HCT116 (cell line): ENCODE measurements around the gene RPL6. TPM values are rescaled to one million over a fixed set of nuclear protein-coding genes. Genes with fewer than 3 reads are reported as not detected.

Experiments used
- ATAC-seq: fragments of 200-7000 bp; cut with Tn5 transposase; 2 replicates; pipeline ENCODE4 v1.9.1; 2020; ENCODE audit warnings: mild to moderate bottlenecking, moderate library complexity
- BruUV-seq: library from RNA; stranded (reverse); fragments of 400-500 nt; replicated peaks from 2 replicates; lab custom pipeline; 2021; lab: Mats Ljungman, UMichigan
- CTCF ChIA-PET: fragments of 300-600 bp; sonication (Branson Sonifier 250); formaldehyde crosslinking; loops from one replicate; lab custom pipeline; 2021; ENCODE audit warnings: antibody characterized with exemption; lab: Charles Lee
- POLR2A ChIA-PET: fragments of 300-600, 350-600 bp; sonication (Branson Sonifier 250); formaldehyde crosslinking; loops from one replicate; lab custom pipeline; 2021; ENCODE audit warnings: antibody characterized with exemption; lab: Charles Lee
- RAD21 ChIA-PET, 2 experiments: fragments of 300-600 bp; sonication (Branson Sonifier 250); formaldehyde crosslinking; loops; one replicate each; lab custom pipeline; 2023; ENCODE audit warnings: low total read pairs in 2 of 2; ENCODE audit not compliant: uncharacterized antibody in 2 of 2, unreplicated experiment in 2 of 2, low non-redundant PET in 1 of 2; lab: Charles Lee
- DNase-seq: peaks from one replicate; pipeline ENCODE4 v3.0.0-alpha.2; 2010; ENCODE audit warnings: low read depth, low spot score
- H2AFZ ChIP-seq: fragments of 200-600 bp; shearing (Covaris generic), sonication (generic); 2 replicates; pipeline ENCODE4 v1.6.1; 2017; ENCODE audit warnings: low read depth, mixed run types, mixed read lengths, antibody characterized with exemption, low read length; ENCODE audit not compliant: poor library complexity, severe bottlenecking
- H3K27ac ChIP-seq: 2 replicates; pipeline ENCODE4 v1.5.1; 2012; ENCODE audit warnings: low read depth, low read length
- H3K27me3 ChIP-seq: fragments of 200-600 bp; sonication (generic); 2 replicates; pipeline ENCODE4 v1.6.1; 2016; ENCODE audit warnings: mixed run types, low read length, mixed read lengths; ENCODE audit not compliant: insufficient read depth
- H3K36me3 ChIP-seq, 2 experiments: fragments of 200-500 bp in 1 of 2; fragments of 200-600 bp in 1 of 2; sonication (Bioruptor generic) in 1 of 2; sonication (generic) in 1 of 2; 2 replicates each; pipeline versions ENCODE4 v1.5.1 to v1.6.1; 2014 to 2016; ENCODE audit warnings: low read length in 2 of 2, inconsistent platforms in 1 of 2, mixed read lengths in 1 of 2, mixed run types in 1 of 2; ENCODE audit not compliant: insufficient read depth in 2 of 2, control insufficient read depth in 1 of 2
- H3K4me1 ChIP-seq, 2 experiments: fragments of 200-600 bp in 1 of 2; sonication (generic) in 1 of 2; 2 replicates each; pipeline versions ENCODE4 v1.5.1 to v1.6.1; 2012 to 2017; ENCODE audit warnings: low read length in 2 of 2, inconsistent platforms in 1 of 2, mild to moderate bottlenecking in 1 of 2, mixed read lengths in 1 of 2, mixed run types in 1 of 2, moderate library complexity in 1 of 2; ENCODE audit not compliant: insufficient read depth in 2 of 2, control insufficient read depth in 1 of 2
- H3K4me2 ChIP-seq: fragments of 200-600 bp; sonication (generic); 2 replicates; pipeline ENCODE4 v1.6.1; 2017; ENCODE audit warnings: mixed run types, low read length, mixed read lengths
- H3K4me3 ChIP-seq, 2 experiments: fragments of 200-600 bp in 1 of 2; sonication (generic) in 1 of 2; replicated peaks in 1 of 2; 2 replicates each; pipeline ENCODE4 v1.5.1; 2011 to 2016; ENCODE audit warnings: low read length in 2 of 2, control low read depth in 1 of 2, low read depth in 1 of 2, mild to moderate bottlenecking in 1 of 2, mixed read lengths in 1 of 2, mixed run types in 1 of 2
- H3K79me2 ChIP-seq: fragments of 200-600 bp; sonication (generic); 2 replicates; pipeline ENCODE4 v1.6.1; 2017; ENCODE audit warnings: mild to moderate bottlenecking, mixed run types, low read length, moderate library complexity, mixed read lengths; ENCODE audit not compliant: insufficient read depth
- H3K9ac ChIP-seq: fragments of 200-600 bp; sonication (generic); 2 replicates; pipeline ENCODE4 v1.6.1; 2016; ENCODE audit warnings: low read length, mixed read lengths
- H3K9me2 ChIP-seq: fragments of 200-600 bp; sonication (generic), shearing (Covaris generic); 2 replicates; pipeline ENCODE4 v1.6.1; 2017; ENCODE audit warnings: mixed run types, mild to moderate bottlenecking, moderate library complexity; ENCODE audit not compliant: insufficient read depth
- H3K9me3 ChIP-seq, 2 experiments: fragments of 200-500 bp in 1 of 2; fragments of 200-600 bp in 1 of 2; sonication (Bioruptor generic) in 1 of 2; sonication (generic) in 1 of 2; 2 replicates each; pipeline ENCODE4 v1.6.1; 2014 to 2017; ENCODE audit warnings: low read length in 2 of 2, mixed read lengths in 2 of 2, inconsistent platforms in 1 of 2, low read depth in 1 of 2, mild to moderate bottlenecking in 1 of 2, mixed run types in 1 of 2, moderate library complexity in 1 of 2; ENCODE audit not compliant: control insufficient read depth in 1 of 2, insufficient read depth in 1 of 2
- H4K20me1 ChIP-seq: fragments of 200-600 bp; sonication (generic), shearing (Covaris generic); 2 replicates; pipeline ENCODE4 v1.6.1; 2017; ENCODE audit warnings: mixed run types, mild to moderate bottlenecking, moderate library complexity; ENCODE audit not compliant: insufficient read depth
- CEBPB ChIP-seq: IDR thresholded peaks from 2 replicates; pipeline ENCODE4 v1.6.1; 2012; ENCODE audit warnings: low read depth
- CTCF ChIP-seq, 3 experiments: fragments of 200-600 bp in 1 of 3; sonication (generic) in 1 of 3; IDR thresholded peaks in 2 of 3; conservative IDR thresholded peaks in 1 of 3; 2 replicates each; pipeline ENCODE4 v1.5.1; 2012 to 2017; ENCODE audit warnings: low read depth in 2 of 3, low read length in 2 of 3, antibody characterized with exemption in 1 of 3, borderline replicate concordance in 1 of 3, control low read depth in 1 of 3, mild to moderate bottlenecking in 1 of 3, mixed read lengths in 1 of 3, mixed run types in 1 of 3, moderate library complexity in 1 of 3; ENCODE audit not compliant: insufficient read depth in 1 of 3
- FOSL1 ChIP-seq: IDR thresholded peaks from 2 replicates; pipeline ENCODE4 v1.6.1; 2012; ENCODE audit warnings: low read depth
- POLR2A ChIP-seq: IDR thresholded peaks from 2 replicates; pipeline ENCODE4 v1.7.0; 2011; ENCODE audit warnings: borderline replicate concordance; ENCODE audit not compliant: insufficient read depth, insufficient read length; ENCODE audit errors: extremely low read depth
- REST ChIP-seq: IDR thresholded peaks from 2 replicates; pipeline ENCODE4 v1.6.1; 2012; ENCODE audit warnings: low read depth
- SP1 ChIP-seq: IDR thresholded peaks from 2 replicates; pipeline ENCODE4 v1.6.1; 2012; ENCODE audit warnings: low read depth
- SRF ChIP-seq: IDR thresholded peaks from 2 replicates; pipeline ENCODE4 v1.6.1; 2012; ENCODE audit warnings: low read depth
- TCF7L2 ChIP-seq: IDR thresholded peaks from 2 replicates; pipeline ENCODE4 v1.7.0; 2011; ENCODE audit warnings: borderline replicate concordance, inconsistent platforms; ENCODE audit not compliant: insufficient read depth, insufficient read length; ENCODE audit errors: extremely low read depth
- intact Hi-C: fragments of 100-400 bp; cut with micrococcal nuclease; formaldehyde crosslinking; loops from 2 replicates; pipeline ENCODE4 v1.10.0; 2022
- total RNA-seq: library from RNA; stranded (reverse); gene quantifications from one replicate; pipeline ENCODE4 v1.2.1, GENCODE V29; 2021; ENCODE audit not compliant: unreplicated experiment
- TF ChIP-seq, protein P1 (sequence below): IDR thresholded peaks from 2 replicates; pipeline ENCODE4 v1.6.1; 2012
- TF ChIP-seq, protein P2 (sequence below): IDR thresholded peaks from 2 replicates; pipeline ENCODE4 v1.6.1; 2012

Gene RPL6
- total RNA-seq, 1 experiment from 2014 or later: 1,845 TPM

DNA sequence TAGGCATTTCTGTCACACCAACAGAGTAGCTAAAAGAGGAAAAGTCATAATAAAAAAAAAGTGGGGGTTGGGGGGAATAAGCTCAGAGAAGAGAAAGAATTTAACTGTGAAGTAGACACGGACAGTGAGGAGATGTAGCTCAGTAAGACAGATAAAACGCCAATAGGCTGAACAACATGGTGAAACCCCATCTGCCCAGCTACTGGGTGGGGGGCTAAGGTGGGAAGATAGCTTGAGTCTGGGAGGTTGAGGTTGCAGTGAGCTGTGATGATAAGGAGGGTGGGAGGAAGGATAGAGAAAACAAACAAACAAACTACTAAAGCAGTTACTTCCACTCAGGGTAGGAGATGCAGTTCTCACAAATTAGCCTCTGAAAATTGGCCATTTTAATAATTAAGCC lies 52.2 kb downstream of the RPL6 start:
- no peaks in the 10 kb centered on the region; the same call in 1 of the 2 replicates for H3K79me2 ChIP-seq
- H3K4me2 ChIP-seq: no peak overlapping the region
- BruUV-seq: no TSS peak
- H2AFZ ChIP-seq: no peak overlapping the region
- ChIA-PET CTCF (interaction anchor here (1.6 kb wide), 1 partner anchor 62 kb away, joined by 4 read pairs; no protein-coding TSS in a partner anchor), RAD21 (no interaction called here), POLR2A (no interaction called here)
- no peaks in the 10 kb centered on the region for H4K20me1 ChIP-seq
- H3K27me3 ChIP-seq: no peaks in the 10 kb centered on the region
- no peak for DNase-seq
- no peak for ATAC-seq
- intact Hi-C loops: no loop called here
- H3K9ac ChIP-seq: no peak overlapping the region
- TF ChIP-seq FOSL1: no peak
- TF ChIP-seq CTCF (IDR thresholded peaks at IDR 0.05 in 2 of 3, conservative IDR thresholded peaks at IDR 0.05 in 1 of 3; ENCODE audit: borderline replicate concordance in 1 of 3, insufficient read depth in 1 of 3, low read depth in 2 of 3, low read length in 2 of 3): no peak
- TF ChIP-seq REST: no peak
- TF ChIP-seq, protein P1, sequence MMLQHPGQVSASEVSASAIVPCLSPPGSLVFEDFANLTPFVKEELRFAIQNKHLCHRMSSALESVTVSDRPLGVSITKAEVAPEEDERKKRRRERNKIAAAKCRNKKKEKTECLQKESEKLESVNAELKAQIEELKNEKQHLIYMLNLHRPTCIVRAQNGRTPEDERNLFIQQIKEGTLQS: no peak
- no peak for TF ChIP-seq CEBPB
- TF ChIP-seq, protein P2, sequence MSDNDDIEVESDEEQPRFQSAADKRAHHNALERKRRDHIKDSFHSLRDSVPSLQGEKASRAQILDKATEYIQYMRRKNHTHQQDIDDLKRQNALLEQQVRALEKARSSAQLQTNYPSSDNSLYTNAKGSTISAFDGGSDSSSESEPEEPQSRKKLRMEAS: no peak
- no peak for TF ChIP-seq POLR2A
- TF ChIP-seq SRF: no peak
- no peak for TF ChIP-seq TCF7L2
- TF ChIP-seq SP1: no peak
- no peak overlapping the region for H3K4me3 ChIP-seq
- H3K4me1 ChIP-seq: peaks cover 6 to 21% of the 10 kb centered on the region in 2 experiments
- H3K36me3 ChIP-seq: no peaks in the 10 kb centered on the region
- H3K9me3 ChIP-seq: no peaks in the 10 kb centered on the region
- H3K27ac ChIP-seq: no peak overlapping the region
- no peaks in the 10 kb centered on the region for H3K9me2 ChIP-seq

Other genes starting within 250 kb of the RPL6 start
- gene HECTD4, start 27.2 kb downstream of the RPL6 start, total RNA-seq: 31.2 TPM
- gene PTPN11, start 9.3 kb upstream of the RPL6 start, total RNA-seq: 181 TPM